ENCODE results near the gene ADISSP.

The ADISSP gene

DNA sequence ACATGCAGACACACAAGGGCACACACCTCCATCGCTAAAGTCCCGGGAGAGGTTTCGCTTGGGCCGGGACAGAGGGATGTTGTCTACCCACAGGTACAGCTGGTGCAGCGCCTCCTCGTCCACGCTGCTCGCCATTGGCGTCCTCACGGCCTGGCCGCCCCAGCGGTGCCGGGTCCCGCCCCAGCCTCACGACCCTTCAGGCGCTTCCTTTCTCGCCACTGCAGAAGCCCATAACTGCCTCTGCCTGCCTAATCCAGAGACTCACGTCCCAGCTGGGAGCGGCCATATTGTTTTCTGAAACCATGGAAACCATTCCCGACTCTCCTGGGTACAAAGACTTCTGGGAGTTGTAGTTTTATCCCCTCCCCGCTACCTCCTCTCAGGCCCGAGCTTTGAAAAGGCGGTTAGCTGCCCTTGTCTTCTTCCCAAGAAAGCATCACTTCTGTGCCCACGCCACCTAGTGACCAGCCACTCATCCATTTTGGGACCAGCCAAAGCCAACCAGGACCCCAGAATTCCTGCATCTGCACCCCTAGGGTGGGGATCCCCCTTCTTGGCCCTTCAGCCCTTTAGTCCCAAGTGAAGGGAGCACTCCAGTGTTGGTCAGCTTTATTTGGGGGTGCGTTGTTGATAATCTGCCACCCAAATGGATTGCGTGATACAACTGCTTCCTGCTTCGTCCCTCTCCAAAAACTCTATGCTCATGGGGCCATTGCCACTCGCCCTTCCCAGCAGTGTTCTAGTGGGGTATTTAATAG lies 13.8 kb upstream of the ADISSP start, which contains the start of gene SPEF1:
Gene SPEF1 (minus strand): TSS at position 296 of the 758 bp plus-strand sequence. CDS start 161 bp downstream, at position 135.
- peak; percentile 94 for DNase-seq (ENCODE audit: low read depth)

DNA sequence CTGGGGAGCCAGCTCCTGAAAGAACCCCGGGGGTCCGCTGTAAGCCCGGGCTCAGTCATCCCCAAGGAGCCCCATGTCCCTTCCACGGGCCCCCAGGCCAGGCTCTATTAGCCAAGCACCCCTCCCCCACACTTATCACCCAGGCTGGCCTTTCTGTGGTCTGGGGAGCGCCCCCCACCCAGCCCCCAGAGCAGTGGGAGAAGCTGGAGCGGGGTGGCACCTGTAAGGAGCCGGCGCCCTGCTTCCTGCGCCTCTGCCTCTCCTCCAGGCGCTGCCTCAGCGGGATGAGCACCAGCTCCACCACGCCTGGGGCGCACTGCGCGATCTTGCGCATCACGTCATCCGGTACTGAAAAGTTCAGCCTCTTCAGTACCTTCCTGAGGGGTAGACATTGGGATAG lies 11.4 kb upstream of the ADISSP start:
- no peak for DNase-seq (ENCODE audit: low read depth)

DNA sequence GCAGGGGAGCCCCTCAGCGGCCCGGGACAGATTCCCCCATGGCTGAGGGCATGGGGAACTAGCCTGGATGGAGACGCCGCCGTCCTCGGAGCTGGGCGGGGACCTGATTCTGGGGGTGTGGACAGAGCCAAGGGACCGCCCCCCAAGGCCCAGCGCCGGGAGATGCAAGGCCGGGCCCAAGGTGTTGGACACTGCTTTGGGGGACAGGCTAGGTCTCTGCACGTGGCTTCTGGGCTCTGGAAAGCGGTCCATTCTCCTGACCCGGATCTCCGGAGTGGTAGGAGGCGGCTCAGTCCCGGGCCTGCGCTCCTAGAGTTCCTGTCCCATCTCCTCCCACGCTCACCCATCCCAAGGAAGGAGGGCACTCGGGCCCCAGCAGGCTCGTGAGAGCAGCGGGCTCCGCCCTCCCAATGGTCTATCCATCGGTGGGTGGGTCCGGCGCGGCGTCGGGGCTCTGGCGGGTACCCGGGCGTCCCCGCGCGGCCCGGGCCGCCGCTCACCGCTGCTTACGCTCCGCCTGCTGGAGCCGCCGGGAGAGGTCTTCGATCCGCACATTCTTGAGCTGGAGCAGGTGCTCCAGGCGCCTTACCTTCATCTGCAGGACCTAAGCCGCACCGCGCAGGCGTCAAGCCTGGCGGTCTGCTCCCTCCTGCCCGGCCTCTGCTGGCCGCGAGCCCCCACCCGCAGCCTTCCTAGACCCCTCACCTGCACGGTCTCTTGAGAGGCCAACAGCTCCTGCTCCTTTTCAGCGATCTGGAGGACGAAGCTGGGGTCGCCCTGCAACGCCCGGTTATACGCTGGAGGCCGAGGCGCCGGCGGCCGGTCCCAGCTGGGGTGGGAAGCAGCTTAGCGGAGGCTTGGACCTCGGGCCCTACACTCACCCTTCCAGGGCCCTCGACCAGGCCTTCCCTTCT lies 10.4 kb upstream of the ADISSP start:
- no peak for DNase-seq (ENCODE audit: low read depth)

DNA sequence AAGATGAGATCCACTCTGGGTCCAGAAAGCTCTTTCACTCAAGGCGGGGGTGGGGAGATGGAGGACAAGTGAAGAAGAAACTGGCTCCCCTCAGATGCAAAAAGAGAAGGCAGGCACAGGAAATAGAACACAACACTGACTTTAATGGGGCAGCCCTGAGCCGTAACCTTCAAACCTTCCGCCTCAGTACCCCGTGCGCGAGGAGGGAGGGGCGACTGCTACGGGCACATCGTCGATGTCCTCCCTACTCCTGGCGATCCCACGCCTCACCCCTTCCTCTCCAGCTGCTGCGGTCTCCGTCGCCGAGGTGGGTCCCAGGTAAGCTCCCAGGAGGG lies 9.8 kb upstream of the ADISSP start:
- no peak for DNase-seq (ENCODE audit: low read depth)

DNA sequence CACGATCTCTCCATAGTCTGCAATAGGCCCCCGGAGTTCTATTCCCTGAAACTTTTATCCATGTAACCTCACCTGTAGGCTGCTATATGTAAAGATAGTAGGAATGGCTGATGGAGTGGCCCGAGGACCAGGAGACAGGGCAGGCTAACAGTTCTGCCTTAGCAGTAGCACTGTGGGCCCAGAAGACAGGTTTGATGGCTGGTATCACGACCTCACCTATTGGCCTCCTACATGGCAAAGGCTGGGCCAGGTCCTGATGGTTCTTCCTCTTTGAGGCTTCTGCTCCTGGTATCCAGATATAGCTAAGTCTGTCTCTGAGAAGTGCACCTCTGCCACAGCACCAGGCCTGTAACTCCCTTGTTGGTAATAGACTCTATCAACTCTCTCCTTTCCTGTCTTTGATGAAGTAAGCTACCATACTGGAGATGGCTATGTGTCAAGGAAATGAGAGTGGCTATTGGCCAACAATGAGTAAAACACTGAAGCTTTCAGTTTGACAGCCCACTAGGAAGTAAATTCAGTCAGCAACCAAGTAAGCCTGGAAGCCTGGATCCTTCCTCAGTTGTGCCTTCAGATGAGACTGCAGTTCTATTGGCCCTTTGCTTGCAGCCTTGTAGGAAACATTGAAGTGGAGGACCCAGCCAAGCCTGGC lies 8.0 kb upstream of the ADISSP start:
- DNase-seq (ENCODE audit: low read depth), result no peak

DNA sequence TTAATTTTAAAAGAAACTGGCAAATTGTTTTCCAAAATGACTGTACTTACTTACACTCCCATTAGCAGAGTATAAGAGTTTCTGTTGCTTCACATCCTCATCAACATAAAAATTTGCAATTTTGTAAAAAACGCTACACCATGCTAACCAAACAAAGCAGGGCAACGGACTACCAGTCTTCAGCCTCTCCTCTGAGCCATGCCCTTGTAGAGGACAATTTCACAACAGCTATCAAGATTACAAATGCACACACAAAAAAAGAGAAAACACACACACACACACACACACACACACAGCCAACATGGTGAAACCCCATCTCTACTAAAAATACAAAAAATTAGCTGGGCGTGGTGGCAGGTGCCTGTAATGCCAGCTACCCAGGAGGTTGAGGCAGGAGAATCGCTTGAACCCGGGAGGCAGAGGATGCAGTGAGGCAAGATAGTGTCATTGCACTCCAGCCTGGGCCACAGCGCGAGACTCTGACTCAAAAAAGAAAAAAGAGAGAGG lies 4.1 kb upstream of the ADISSP start:
- no peak for DNase-seq (ENCODE audit: low read depth)

DNA sequence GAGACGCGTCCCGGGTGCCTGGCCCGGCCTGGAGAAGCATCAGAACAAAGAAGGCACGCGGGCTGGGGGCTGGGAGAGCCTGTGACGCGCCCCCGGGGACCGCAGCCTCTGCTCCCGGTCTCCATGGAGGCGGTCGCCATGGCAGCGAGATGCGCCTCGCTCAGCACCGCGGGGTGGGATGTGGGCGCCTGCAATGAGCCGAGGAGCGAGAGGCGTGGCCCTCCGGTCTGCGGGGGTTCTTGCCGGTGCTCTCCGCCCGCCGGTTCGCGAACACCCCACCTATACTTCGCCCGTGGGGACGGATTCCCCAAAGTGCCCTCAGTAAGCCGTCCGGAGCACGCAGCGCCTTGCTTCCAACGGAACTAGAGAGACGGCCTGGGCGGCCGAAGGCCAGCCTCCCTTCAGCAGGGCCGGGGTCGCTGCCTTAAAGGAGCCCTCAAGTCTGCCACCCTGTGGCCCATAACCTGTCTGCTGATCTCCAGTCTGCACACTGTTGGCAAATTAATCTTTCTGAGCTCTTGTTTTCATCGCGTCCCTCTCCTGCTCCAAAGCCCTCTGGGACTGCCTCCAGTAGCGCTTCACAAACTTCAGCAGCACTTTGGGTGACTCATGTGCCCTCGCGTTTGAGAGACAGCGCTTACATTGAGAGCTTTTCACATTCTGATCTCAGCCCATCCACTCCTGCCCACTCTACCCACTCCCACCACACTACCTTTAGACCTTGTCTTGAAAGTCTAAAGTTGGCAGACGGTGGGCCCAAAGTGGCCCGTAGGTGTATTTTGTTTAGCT lies 983 bp upstream of the ADISSP start:
- peak; percentile 59 for DNase-seq (ENCODE audit: low read depth)

DNA sequence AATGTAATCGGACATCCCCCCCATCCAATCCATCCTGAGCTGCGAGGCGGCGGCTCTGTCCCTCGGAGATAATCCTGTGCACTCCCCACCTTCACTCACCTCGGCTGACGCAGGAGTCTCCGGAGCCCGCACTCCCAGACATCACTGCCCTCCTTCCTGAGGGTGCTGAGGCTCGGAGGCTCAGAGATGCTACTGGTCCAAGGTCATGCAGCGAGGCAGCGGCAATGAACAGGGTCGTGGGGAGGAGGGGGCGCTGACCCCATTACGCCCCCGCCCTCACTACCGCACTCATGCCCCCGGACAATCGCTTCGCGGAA lies 485 bp downstream of the ADISSP start:
- no peak for DNase-seq (ENCODE audit: low read depth)

DNA sequence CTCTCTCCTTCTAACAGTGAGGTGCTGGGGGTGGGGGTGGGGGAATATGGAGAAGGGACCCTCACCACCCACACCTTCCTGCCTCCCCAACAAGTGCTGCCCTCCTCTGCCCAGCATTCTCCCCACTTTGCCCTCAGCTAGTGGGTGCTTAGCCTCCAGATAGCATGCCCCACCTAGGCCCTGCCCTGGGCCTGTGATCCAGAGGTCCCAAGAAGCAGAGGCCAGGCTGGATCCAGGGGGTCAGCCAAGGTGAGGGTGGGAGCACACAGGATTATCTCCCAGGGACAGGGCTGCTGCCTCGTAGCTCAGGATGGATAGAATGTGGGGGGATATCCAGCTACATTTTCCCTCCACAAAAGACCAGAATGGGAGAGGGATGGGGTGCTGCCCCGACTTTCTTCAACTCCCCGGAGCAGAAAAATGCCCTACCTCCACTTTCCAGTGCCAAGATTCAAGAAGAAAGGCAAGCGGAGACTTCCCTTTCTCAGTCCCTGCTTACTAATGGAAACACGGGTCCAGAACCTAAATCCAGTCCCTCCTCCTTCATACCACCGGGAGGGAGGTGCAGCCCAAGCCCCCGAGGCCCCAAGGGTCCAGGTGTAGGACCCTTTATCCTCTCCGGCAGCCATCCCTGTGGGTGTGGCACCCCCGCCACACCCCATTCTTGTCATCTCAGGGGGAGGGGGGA lies 987 bp downstream of the ADISSP start:
- no peak for DNase-seq (ENCODE audit: low read depth)

DNA sequence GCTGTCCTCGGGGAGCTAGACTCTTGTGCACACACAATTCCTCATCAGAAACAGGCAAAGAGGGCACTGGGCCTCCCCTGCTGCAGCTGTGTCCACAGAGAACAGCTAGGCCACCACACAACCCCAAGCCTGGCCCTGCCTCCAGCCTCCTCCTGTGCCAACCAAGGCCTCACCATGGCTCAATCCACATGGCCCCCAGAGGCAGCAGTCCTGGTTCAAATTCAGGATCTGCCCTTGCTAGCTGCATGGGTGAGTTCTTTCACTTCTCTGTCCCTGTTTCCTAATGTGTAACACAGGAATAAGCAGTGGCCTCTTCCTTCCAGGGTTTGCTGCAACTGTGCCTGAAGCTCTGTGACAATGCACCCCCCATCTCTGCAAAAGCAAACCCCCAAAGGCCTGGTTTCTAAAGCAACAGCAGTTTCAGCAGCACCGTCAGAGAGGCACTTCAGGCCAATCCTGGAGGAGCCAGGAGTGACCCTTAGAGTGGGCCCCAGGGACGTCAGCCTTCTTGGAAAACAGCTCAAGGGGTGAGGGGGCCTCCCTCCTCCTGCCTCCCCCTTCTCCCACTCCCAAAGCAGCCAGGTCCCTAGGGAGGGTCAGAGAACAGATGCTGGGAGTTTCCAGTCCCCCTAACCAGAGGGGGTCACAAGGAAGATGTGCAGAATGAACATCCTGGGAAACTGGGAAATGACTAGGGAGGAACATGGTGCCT lies 2.2 kb downstream of the ADISSP start:
- no peak for DNase-seq (ENCODE audit: low read depth)

DNA sequence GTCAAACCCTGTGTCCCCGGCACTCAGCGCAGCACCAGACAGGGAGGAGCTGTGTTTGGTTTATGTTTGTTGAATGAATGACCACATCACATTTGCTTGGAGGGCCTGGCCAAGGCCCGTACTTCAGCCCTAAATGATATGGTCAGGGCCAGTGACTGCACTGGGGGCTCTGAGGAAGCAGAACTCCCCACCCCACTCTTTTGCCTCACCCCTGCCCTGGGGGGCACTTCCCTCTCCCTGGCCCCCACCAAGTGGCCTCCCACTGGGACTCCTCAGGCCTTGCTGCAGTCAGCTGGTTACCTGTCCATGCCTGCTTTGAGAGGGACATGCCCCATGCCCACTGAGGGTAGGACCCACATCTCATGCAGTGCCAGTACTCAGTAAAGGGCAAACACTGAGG lies 2.9 kb downstream of the ADISSP start:
- no peak for DNase-seq (ENCODE audit: low read depth)

DNA sequence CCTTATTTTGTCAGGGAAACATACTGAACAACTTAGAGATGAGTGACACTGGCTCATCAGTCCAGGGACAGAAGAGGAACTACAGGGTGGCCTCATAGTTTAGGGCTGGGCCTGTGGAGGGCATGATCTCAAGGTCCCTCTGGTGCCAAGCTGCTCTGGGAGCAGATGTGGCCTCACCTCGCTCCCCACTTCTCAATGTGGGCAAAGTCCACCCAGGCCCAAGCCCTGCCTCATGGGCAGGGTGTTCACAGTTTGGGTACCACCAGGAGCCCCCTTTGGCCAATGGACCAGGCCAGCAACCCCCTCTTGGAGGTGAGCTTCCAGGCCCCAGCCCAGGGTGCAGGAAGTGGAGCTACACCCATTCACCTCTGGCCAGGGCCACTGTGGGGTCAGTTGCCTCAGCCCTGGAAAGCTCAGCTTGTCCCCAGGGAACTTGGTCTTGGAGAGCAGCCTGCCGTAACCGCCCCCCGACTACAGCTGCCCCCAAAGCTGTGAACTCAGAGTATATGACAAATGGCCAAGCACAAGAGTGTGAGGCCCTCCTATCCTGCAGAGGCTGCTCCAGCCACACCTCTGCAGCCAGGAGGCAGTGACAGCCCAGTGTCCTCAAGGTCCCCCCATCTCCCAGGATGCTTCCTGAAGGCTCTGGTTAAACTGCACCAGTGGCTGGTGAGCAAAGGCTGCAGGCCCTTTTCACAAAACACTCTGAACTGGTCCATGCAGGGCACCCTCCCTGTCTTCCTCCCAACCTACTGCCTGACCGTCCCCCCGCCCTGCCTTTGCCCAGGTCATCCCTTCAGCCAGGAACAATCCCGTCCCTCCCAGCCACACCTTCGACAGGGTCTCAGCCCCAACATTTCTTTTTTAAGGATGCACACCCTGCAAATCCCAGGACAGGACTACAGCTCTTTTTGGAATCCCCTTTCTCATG lies 3.6 kb downstream of the ADISSP start:
- no peak for DNase-seq (ENCODE audit: low read depth)

DNA sequence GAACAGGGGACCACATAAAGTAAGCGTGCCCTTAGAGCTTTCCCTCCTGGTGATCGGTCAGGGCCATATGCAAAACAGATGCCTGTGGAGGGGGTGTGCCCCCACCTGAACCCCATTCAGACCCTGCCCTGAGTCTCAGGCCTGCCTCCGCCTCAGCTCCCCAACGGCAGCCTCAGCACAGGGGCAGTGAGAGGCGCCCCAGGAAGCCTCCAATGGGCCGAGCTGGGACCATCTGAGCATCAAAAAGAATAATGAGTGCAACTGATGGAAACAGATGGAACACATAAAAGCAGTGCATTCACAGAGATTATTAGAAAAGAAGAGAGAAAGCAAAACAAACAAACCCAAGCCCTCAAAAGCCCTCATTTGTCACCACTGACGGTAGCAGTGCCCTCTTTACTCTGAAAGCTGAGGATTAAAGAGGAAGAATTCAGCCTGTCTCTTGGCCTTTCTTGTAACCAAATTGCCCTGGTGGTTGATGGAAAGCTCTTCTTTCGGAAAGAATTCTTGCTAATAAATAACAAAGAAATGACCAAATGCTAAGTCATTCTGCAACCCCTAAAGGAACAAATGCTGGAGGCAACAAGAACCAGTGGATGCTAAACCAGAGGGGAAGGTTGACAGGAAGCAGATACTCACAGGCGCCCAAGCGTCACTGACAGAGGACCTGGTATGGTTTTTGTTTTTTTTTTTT lies 6.8 kb downstream of the ADISSP start:
- DNase-seq (ENCODE audit: low read depth), result no peak

DNA sequence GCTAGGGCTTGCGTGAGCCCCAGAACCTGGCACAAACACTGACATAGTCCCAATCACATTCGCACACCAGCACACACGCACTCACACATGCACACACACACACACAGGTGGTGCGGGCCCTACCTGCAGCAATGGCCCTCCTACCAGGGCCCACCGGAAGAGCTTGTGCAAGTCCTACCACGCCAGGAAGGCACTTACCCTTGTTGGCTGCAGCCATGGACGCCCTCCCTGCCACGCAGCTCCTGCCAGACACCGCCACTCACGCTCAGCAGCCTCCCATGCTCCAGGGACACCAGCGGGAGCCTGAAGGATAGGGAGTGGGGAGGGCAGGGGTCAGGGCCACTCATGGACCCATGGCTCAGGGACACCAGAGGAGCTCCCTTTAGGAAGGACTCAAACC lies 7.7 kb downstream of the ADISSP start:
- DNase-seq (ENCODE audit: low read depth), result no peak

DNA sequence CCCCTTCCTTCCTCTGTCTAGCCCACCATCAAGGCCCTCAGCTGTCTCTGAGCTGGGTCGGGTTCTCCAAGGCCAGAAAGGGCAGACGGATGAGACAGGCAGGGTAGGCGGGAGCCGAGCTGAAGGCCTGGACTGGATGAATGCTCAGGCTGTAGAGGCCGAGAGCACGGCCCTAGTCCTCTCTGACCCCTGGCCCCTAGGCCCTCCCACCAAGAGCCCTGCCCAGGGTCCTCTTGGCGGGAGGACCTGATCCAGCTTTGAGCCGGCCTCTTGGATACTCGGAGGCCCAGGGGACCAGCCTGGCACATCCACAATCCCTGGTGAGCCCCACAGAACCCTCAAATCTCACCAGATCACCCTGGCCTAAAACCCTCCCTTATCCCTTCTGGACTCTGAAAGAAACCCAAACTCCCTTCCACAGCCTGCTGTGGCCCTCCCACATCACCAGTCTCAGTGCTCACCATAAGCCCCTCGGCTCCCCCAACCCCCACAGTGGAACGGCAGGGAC lies 8.2 kb downstream of the ADISSP start:
- no peak for DNase-seq (ENCODE audit: low read depth)

DNA sequence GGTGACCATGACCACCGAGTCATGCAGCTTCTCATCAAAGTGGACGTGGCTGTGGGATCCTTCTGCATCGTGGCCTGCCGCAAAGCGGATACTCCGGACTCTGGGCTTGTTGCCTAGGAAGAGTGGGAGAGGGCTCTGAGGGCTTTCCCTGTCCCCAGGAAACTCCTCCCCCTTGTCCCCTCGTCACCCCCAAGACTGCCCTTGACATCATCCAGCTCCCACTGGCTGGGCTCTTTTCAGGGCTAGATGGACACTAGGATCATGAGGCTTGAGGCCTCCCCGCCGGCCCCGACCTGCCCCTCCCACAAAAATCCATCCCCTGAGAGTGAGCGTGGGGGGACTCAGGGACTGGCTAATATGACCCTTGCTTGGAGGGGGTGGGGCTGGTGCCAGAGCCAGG lies 9.0 kb downstream of the ADISSP start:
- DNase-seq (ENCODE audit: low read depth), result no peak

DNA sequence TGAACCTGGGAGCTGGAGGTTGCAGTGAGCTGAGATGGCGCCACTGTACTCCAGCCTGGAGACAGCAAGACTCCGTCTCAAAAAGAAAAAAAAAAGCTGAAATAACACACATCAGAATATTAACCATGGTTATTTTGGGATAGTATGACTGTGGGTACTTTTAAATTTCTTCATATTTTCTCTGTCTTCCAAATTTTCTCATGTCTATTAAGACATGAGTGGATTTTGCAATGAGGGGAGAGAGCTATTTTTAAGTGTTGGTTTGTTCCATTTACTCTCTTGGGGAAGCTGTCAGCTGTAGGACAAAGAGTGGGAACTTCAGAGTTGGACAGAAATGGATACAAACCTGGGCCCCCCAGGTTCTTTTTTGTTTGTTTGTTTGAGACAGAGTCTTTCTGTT lies 10.3 kb downstream of the ADISSP start:
- no peak for DNase-seq (ENCODE audit: low read depth)

DNA sequence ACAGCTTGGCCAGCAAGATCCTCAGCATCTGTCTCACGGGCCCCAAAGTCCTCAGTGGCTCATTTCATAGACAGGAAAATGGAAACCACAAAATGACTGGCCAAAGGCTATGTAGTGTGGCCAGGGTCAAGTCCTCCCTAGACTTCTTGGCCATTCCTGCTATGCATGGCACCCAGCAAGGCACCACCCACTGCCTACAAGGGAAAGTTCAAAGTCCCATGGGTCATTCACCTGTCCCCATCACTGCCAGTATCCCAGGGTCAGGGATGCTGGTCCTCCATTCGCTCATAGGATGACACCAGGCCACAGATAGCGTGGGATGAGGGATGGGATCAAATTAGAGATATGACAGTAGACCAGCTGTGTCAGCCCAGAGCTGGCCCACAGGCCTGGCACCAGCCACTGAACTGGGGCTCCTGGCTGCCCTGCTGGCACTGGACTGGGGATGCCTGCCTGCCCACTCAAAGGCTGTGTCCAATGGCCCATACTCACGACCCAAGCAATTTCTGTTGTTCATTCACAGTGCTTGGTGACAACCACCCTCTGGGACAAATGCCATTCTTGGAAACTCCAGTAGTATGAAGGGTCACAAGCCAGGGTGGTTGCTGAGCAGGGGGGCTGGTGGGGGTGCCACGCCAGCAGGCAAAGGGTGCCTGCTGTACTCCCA lies 11.6 kb downstream of the ADISSP start:
- no peak for DNase-seq (ENCODE audit: low read depth)
